PC-9 (cell line): Measurements from ENCODE around the gene ARID2.

ENCODE experiments used
- EZH2 ChIP-seq: fragments of 200-600 bp; sonication (generic); IDR thresholded peaks from 2 replicates; pipeline ENCODE4 v1.8.0; 2017; ENCODE audit warnings: antibody characterized with exemption, low read depth
- TF ChIP-seq, protein P1 (sequence below): fragments of 200-600 bp; sonication (generic); conservative IDR thresholded peaks from 2 replicates; pipeline ENCODE4 v1.6.1; 2017; ENCODE audit warnings: mixed run types, antibody characterized with exemption, mild to moderate bottlenecking, moderate library complexity

GRCh38 chr12:45833401-45833800 is 103.9 kb downstream of the ARID2 start:
- TF ChIP-seq, protein P1, sequence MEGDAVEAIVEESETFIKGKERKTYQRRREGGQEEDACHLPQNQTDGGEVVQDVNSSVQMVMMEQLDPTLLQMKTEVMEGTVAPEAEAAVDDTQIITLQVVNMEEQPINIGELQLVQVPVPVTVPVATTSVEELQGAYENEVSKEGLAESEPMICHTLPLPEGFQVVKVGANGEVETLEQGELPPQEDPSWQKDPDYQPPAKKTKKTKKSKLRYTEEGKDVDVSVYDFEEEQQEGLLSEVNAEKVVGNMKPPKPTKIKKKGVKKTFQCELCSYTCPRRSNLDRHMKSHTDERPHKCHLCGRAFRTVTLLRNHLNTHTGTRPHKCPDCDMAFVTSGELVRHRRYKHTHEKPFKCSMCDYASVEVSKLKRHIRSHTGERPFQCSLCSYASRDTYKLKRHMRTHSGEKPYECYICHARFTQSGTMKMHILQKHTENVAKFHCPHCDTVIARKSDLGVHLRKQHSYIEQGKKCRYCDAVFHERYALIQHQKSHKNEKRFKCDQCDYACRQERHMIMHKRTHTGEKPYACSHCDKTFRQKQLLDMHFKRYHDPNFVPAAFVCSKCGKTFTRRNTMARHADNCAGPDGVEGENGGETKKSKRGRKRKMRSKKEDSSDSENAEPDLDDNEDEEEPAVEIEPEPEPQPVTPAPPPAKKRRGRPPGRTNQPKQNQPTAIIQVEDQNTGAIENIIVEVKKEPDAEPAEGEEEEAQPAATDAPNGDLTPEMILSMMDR = no peak
- no peak for TF ChIP-seq EZH2
